Measurements from ENCODE around the gene GPR146. TPM values are rescaled to one million over a fixed set of nuclear protein-coding genes. Genes with fewer than 3 reads are reported as not detected.

The GPR146 gene
- total and polyA plus RNA-seq, 10 donors, result 3.9 to 19.2 (median 10.1) TPM

- Histone ChIP-seq H3K4me3 (no peak overlapping the region), H3K9me3 (peaks cover 0 to 16% (median 4%) of the 10 kb centered on the region in 8 donors), H3K36me3 (peaks cover 0 to 41% (median 8%) of the 10 kb centered on the region in 6 donors), H3K27me3 (replicated peaks in 1 of 7) (peaks cover 0 to 9% (median 0%) of the 10 kb centered on the region in 7 donors), H3K4me1 (peaks cover 30 to 77% (median 66%) of the 10 kb centered on the region in 6 donors), H3K27ac (peak overlapping the region in 3 of 8 donors; percentile 43 to 57 (median 44))
- no peak for TF ChIP-seq POLR2AphosphoS5 (IDR thresholded peaks at IDR 0.05)
- no peak for TF ChIP-seq POLR2A (IDR thresholded peaks at IDR 0.05)
- TF ChIP-seq, protein P1, sequence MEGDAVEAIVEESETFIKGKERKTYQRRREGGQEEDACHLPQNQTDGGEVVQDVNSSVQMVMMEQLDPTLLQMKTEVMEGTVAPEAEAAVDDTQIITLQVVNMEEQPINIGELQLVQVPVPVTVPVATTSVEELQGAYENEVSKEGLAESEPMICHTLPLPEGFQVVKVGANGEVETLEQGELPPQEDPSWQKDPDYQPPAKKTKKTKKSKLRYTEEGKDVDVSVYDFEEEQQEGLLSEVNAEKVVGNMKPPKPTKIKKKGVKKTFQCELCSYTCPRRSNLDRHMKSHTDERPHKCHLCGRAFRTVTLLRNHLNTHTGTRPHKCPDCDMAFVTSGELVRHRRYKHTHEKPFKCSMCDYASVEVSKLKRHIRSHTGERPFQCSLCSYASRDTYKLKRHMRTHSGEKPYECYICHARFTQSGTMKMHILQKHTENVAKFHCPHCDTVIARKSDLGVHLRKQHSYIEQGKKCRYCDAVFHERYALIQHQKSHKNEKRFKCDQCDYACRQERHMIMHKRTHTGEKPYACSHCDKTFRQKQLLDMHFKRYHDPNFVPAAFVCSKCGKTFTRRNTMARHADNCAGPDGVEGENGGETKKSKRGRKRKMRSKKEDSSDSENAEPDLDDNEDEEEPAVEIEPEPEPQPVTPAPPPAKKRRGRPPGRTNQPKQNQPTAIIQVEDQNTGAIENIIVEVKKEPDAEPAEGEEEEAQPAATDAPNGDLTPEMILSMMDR (IDR thresholded peaks at IDR 0.05 in 8 of 11, conservative IDR thresholded peaks at IDR 0.05 in 3 of 11), result no peak
- WGBS, 5 donors, result 87 to 93% (median 89%) methylated on average over 15 to 25 of the region's 25 CpGs
- intact Hi-C loops (cut with DNase I; ENCODE audit: low total_unique reads), result no loop called here
- peak; percentile 80 for DNase-seq
Measured at GRCh38 chr7:1024876-1025742, 19.2 kb upstream of the GPR146 start.

DNA sequence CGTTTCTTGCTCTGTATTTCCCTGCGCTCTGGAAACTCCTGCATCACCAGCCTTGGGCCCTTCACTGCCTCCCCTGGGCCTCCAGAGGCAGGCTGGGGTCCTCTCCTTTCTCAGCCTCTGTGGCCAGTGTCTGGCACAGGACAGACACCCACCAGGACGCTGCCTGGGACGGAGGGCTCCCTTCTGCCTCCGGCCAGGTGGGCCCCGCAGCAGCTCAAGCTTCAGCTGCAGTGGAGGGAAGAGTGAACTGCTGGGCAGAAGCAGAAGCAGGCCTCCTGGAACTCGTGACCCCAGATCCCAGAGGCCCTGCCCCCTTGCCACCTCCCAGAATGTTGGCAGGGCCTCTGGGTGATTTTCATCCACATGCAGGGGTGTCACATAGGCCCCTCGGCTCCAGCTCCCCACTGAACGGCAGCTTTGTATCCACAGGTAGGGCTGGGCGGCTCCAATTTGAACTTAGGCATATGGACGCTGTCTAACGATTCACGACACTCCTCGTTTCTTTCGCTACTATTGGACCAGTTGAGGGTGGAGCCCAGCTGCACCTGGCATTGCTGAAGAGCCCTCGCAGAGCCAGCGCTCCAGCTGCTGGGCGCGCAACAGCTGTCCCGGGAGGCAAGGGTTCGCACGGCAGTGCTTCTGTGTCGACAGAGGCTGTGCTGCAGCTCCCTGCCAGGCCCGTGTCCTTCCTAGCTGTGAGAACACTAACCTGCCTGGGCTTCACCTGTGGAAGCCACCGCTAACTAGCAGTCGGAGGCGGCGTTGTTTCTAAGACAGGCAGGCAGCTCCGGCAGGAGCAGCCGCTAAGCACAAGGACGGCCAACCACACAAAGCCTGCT is 18.4 kb upstream of the GPR146 start:
- Histone ChIP-seq H3K4me3 (no peak overlapping the region), H3K9me3 (peaks cover 0 to 12% (median 2%) of the 10 kb centered on the region in 8 donors), H3K27me3 (replicated peaks in 1 of 7) (peaks cover 0 to 9% (median 0%) of the 10 kb centered on the region in 7 donors), H3K4me1 (peaks cover 30 to 81% (median 67%) of the 10 kb centered on the region in 6 donors), H3K27ac (no peak overlapping the region), H3K36me3 (peaks cover 0 to 35% (median 8%) of the 10 kb centered on the region in 6 donors)
- WGBS, 5 donors, result 81 to 90% (median 87%) methylated on average over 26 to 31 of the region's 31 CpGs
- intact Hi-C loops (cut with DNase I; ENCODE audit: low total_unique reads), result no loop called here
- peak; percentile 73 for DNase-seq
- TF ChIP-seq POLR2AphosphoS5 (IDR thresholded peaks at IDR 0.05), result peak in 1 of 3 donors; percentile 5
- no peak for TF ChIP-seq POLR2A (IDR thresholded peaks at IDR 0.05)

DNA sequence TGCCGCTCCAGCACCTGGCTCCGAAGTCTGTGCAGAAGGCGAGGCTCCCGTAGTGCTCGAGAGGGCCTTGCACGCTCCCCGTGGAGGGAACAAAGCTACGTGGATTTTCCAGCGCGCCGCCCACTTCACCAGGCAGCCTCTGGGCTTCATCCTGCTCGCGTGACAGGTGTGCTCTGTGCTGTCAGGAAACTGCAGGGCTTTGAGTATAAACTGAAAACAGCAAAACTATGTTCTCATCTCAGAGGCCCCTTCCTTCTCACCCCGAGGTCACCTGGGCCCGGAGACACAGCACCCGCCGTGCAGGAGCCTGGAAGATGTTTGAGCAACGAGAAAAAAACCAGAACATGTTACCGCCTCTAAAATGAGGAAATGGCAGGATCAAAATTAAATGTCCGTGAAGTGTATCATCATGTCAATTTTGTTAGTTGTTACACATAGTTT is 17.6 kb upstream of the GPR146 start:
- WGBS, 5 donors, result 76 to 83% (median 79%) methylated on average over 20 of the region's 20 CpGs
- TF ChIP-seq POLR2A (IDR thresholded peaks at IDR 0.05), result no peak
- TF ChIP-seq, protein P1 (IDR thresholded peaks at IDR 0.05 in 8 of 11, conservative IDR thresholded peaks at IDR 0.05 in 3 of 11), result no peak
- TF ChIP-seq POLR2AphosphoS5 (IDR thresholded peaks at IDR 0.05), result no peak
- peak overlapping the region in 1 of 8 donors; percentile 97 for H3K4me3 ChIP-seq
- DNase-seq, result peak; percentile 72
- no peak overlapping the region for H3K27ac ChIP-seq
- H3K9me3 ChIP-seq, result peaks cover 0 to 5% (median 0%) of the 10 kb centered on the region in 8 donors
- peaks cover 30 to 81% (median 64%) of the 10 kb centered on the region in 6 donors for H3K4me1 ChIP-seq
- H3K36me3 ChIP-seq, result peaks cover 0 to 27% (median 8%) of the 10 kb centered on the region in 6 donors
- peaks cover 0 to 9% (median 0%) of the 10 kb centered on the region in 7 donors for H3K27me3 ChIP-seq (replicated peaks in 1 of 7)
- intact Hi-C loops (cut with DNase I; ENCODE audit: low total_unique reads), result no loop called here

GRCh38 chr7:1027242-1028043 is 16.9 kb upstream of the GPR146 start:
- peak; percentile 86 for DNase-seq
- peak overlapping the region; percentile 66 to 88 (median 83) for H3K27ac ChIP-seq
- peaks cover 0 to 9% (median 0%) of the 10 kb centered on the region in 7 donors for H3K27me3 ChIP-seq (replicated peaks in 1 of 7)
- 29 to 63% (median 33%) methylated on average over 28 to 69 of the region's 69 CpGs for WGBS, 5 donors
- H3K36me3 ChIP-seq, result peaks cover 0 to 22% (median 8%) of the 10 kb centered on the region in 6 donors
- peaks cover 30 to 80% (median 64%) of the 10 kb centered on the region in 6 donors for H3K4me1 ChIP-seq
- intact Hi-C loops (cut with DNase I; ENCODE audit: low total_unique reads), result no loop called here
- peak overlapping the region; percentile 56 to 97 (median 74) for H3K4me3 ChIP-seq
- H3K9me3 ChIP-seq, result no peaks in the 10 kb centered on the region
- peak in 1 of 3 donors; percentile 16 for TF ChIP-seq POLR2AphosphoS5 (IDR thresholded peaks at IDR 0.05)
- TF ChIP-seq, protein P1 (IDR thresholded peaks at IDR 0.05 in 8 of 11, conservative IDR thresholded peaks at IDR 0.05 in 3 of 11), result no peak
